BJ (cell line): ENCODE results near the gene ELFN2. TPM values are rescaled to one million over a fixed set of nuclear protein-coding genes. Genes with fewer than 3 reads are reported as not detected.

Source experiments
- CTCF ChIA-PET: fragments of 350-600 bp; formaldehyde crosslinking; extraction: SDS; loops from one replicate; lab custom pipeline; 2021; ENCODE audit warnings: antibody characterized with exemption, inconsistent platforms; lab: Yijun Ruan, JAX
- POLR2A ChIA-PET: fragments of 300-600 bp; sonication (Branson Sonifier 250); formaldehyde crosslinking; extraction: SDS; loops from one replicate; lab custom pipeline; 2021; ENCODE audit warnings: antibody characterized with exemption; lab: Charles Lee
- DNase-seq: peaks from one replicate; pipeline ENCODE4 v3.0.0-alpha.2; 2011; ENCODE audit warnings: low read depth
- H3K27me3 ChIP-seq: 2 replicates; pipeline ENCODE4 v1.6.0; 2011; ENCODE audit warnings: low read length; ENCODE audit not compliant: control insufficient read depth, insufficient read depth
- H3K36me3 ChIP-seq: 2 replicates; pipeline ENCODE4 v1.5.1; 2011; ENCODE audit warnings: low read length; ENCODE audit not compliant: control insufficient read depth, insufficient read depth
- H3K4me3 ChIP-seq: 2 replicates; pipeline ENCODE4 v1.5.1; 2011; ENCODE audit warnings: low read depth, mild to moderate bottlenecking, control low read depth, low read length
- CTCF ChIP-seq: IDR thresholded peaks from 2 replicates; pipeline ENCODE4 v1.5.1; 2011; ENCODE audit warnings: low read depth, mild to moderate bottlenecking, control low read depth, inconsistent platforms, low read length, moderate library complexity; ENCODE audit not compliant: insufficient read depth
- polyA plus RNA-seq: library from polyadenylated mRNA; depleted of rRNA; stranded (reverse); fragments of >200 nt; gene quantifications from 2 replicates; pipeline ENCODE4 v1.2.3, GENCODE V29; 2011

Gene ELFN2
- polyA plus RNA-seq, 1 experiment: 0.34 TPM

DNA sequence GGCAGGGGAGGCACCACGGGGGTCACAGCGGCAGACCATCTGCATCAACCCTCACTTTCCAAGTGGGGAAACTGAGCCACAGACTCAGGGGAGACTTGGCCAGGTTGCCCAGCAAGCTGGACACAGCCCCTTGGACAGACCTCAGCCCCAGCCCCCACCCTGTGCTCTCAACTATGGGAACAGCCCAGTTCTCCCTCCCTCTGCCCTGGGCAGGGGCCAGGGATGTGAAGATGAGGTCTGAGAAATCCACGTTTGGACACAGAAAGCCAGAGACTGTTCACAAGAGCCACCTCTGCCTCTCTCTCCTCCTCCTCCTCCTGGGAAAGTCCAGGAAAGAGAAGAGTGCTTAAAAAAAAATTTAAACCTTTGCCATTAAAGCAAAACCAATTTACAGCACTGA lies 50.1 kb downstream of the ELFN2 start:
- no peak for TF ChIP-seq CTCF
- Histone ChIP-seq H3K27me3 (peaks cover 17% of the 10 kb centered on the region), H3K4me3 (no peak overlapping the region), H3K36me3 (no peaks in the 10 kb centered on the region)
- no peak for DNase-seq
- ChIA-PET CTCF (interaction anchor here (1.1 to 1.4 kb wide), 2 partner anchors 9 to 118 kb away, joined by 3 read pairs; no protein-coding TSS in a partner anchor), POLR2A (no interaction called here)

DNA sequence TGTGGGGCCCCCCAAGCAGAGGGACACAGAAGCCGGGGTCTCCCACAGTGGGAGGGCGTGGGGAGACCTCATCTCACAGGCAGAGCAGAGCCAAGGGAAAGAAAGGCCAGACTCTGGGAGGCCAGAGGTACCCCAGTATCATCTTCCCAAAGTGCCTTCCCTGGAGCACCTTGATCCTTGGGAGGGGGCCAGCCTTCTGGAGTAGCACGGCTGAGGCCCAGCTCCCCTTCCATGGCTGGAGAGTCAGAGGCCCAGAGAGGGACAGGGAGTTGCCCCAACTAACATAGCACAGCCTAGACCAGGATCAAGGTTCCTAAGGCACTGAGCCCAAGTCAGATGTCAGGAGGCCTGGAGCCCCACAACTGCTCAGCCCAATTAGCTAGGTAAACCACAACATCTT lies 50.6 kb downstream of the ELFN2 start:
- no peak for TF ChIP-seq CTCF
- no peaks in the 10 kb centered on the region for H3K36me3 ChIP-seq
- peaks cover 16% of the 10 kb centered on the region for H3K27me3 ChIP-seq
- H3K4me3 ChIP-seq: no peak overlapping the region
- no peak for DNase-seq
- ChIA-PET POLR2A (no interaction called here), CTCF (interaction anchor here (1.1 to 1.4 kb wide), 2 partner anchors 10 to 117 kb away, joined by 3 read pairs; no protein-coding TSS in a partner anchor)

DNA sequence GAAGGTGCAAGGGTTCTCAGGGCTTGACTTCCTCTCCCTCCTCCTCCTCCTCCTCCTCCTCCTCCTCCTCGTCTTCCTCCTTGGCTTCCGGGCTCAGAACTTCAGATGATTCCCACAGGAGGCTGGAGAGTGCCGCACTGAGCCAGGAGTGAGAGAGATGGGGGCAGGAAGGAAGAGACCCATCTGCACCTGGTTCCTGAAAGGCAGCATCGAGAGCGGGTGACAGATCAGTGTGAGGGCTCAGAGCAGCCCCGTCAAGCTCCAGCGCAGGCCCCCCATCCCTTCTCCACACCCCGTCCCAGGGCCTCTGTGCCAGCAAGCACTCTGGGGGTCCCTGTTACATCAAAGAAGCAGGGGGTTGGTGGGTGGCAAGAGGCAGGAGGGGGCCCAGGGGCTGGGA lies 51.5 kb downstream of the ELFN2 start:
- TF ChIP-seq CTCF: no peak
- no peaks in the 10 kb centered on the region for H3K36me3 ChIP-seq
- CTCF ChIA-PET: no interaction called here
- DNase-seq: no peak
- peaks cover 16% of the 10 kb centered on the region for H3K27me3 ChIP-seq
- no peak overlapping the region for H3K4me3 ChIP-seq
- POLR2A ChIA-PET: no interaction called here

DNA sequence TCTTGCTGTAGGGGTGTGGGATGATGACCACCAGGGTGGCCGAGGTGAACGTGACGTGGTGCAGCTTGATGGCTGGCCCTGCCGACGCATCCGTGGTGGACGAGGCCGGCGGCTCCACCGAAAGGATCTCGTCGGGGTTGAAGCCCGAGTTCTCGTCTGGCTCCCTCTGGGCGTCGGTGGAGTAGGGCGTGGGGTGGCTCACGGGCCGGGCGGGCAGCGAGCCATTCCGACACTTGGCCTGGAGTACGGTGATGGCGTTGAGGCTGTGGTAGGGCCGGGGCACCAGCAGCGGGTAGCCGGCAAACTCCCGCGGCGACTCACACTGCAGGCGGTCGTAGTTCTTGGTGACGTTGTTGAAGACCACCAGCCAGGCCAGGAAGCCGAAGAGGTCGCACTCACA lies 52.7 kb downstream of the ELFN2 start:
- ChIA-PET CTCF (no interaction called here), POLR2A (no interaction called here)
- no peak overlapping the region for H3K4me3 ChIP-seq
- no peak for DNase-seq
- no peak for TF ChIP-seq CTCF
- H3K36me3 ChIP-seq: no peaks in the 10 kb centered on the region
- peaks cover 12% of the 10 kb centered on the region for H3K27me3 ChIP-seq

DNA sequence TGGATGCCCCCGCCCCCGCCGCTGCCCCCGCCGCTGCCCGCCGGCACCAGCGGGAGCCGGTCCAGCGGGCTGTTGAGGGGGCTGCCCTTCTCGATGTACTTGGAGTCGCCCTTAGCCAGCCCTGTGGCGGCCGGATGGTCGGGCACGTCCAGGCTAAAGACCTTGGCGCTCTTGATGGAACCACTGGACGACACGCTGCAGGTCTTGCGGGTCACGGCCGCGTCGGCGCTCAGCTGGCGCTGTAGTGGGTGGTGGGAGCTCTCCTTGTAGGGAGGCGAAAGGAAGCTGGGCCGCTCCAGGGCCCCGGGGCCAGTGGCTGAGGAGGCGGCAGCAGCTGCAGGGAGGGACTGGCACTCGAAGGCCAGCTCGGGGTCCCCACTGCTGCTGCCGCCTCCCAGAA lies 53.8 kb downstream of the ELFN2 start:
- Histone ChIP-seq H3K36me3 (no peaks in the 10 kb centered on the region), H3K27me3 (peaks cover 3% of the 10 kb centered on the region), H3K4me3 (no peak overlapping the region)
- CTCF ChIA-PET: interaction anchor here (0.7 to 0.8 kb wide), 2 partner anchors 13 to 16 kb away, joined by 3 read pairs; no protein-coding TSS in a partner anchor
- no peak for TF ChIP-seq CTCF
- POLR2A ChIA-PET: no interaction called here
- no peak for DNase-seq
